Measurements from ENCODE around the gene PLCB3. TPM values are rescaled to one million over a fixed set of nuclear protein-coding genes. Genes with fewer than 3 reads are reported as not detected.

Gene PLCB3
- total RNA-seq, 1 experiment from 2014 or later: 12.6 TPM

GRCh38 chr11:64249563-64250414, 1.5 kb upstream of the PLCB3 start:
- no peak for DNase-seq (ENCODE audit: low spot score)

- no peak for DNase-seq (ENCODE audit: low spot score)
Observed at GRCh38 chr11:64250415-64251015, 815 bp upstream of the PLCB3 start.

- no peak for DNase-seq (ENCODE audit: low spot score)
Observed at GRCh38 chr11:64251753-64252002, 348 bp downstream of the PLCB3 start.

GRCh38 chr11:64252003-64252872, 908 bp downstream of the PLCB3 start:
- DNase-seq (ENCODE audit: low spot score): no peak

DNA sequence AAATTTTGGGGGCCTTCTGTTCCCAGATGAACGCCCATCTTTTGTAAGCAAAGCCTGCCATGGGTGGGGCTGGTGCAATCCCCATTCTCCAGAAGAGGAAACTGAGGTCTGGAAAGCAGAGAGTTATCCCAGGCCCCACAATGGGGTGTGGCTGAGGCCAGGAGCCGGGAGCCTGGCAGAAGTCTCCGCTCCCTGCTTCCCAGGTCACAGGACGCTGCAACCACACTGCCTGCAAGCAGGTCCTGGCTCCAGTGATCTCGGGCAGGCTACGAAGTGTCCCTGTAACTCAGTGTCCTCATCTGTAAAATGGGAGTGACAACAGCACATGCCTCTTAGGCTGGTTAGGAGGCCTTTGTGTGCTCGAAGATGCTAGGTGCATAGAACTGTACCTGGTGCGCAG, 1.7 kb downstream of the PLCB3 start:
- no peak for DNase-seq (ENCODE audit: low spot score)

DNA sequence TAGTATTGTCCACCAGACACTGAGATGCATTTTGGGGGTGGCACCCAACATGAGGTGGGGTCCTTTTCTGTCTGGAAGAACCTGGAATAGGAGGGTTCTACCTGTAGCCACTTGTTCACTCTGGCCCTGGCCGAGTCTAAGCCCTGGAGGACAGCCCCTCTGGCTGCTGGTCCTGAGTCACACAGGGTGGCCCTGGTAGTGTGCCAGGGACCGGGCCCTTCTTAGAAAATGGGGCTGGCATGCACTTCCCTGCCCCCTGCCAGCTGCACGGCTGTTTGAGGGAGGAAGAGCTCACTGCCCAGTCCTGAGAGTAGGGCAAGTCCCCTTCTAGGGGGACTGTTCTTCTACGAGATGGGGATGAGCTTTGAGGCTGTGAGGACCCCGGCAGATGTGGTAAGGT, 2.2 kb downstream of the PLCB3 start:
- DNase-seq (ENCODE audit: low spot score): no peak

- no peak for DNase-seq (ENCODE audit: low spot score)
Observed at GRCh38 chr11:64254326-64254725, 3.0 kb downstream of the PLCB3 start.

DNA sequence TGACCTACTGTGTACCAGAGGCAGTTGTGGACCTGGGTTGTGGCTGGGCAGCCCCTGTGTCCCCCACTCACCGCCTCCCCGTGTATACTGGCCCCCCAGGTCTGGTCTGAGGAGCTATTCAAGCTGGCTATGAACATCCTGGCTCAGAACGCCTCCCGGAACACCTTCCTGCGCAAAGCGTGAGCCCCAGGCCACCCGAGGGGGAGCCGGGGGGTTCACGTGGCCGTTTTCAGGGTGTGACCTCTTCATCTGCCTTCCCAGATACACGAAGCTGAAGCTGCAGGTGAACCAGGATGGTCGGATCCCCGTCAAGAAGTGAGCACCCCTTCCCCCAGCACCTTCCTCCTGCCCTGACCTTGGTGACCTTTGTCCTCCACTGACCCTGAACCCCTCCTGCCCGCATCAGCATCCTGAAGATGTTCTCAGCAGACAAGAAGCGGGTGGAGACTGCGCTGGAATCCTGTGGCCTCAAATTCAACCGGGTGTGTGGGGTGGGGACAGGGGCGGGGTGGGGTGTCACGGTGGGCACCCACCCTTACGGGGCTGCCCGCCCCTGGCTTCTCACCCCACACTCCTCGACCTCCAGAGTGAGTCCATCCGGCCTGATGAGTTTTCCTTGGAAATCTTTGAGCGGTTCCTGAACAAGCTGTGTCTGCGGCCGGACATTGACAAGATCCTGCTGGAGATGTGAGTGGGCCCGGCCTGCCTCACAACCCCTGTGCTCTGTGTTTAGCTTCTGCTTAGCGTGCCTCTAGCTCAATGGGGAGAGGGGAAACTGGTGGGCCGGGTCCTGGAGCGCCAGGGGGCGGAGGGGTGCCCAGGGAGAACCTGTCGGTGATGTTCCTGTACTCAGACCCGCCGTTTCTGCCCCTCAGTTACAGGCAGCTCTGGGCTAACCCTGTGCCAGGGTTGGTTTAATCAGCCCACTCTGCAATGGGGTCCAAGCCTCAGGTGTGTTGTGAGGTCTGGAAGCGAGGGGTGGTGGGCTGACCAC, 4.1 kb downstream of the PLCB3 start:
- DNase-seq (ENCODE audit: low spot score): no peak

GRCh38 chr11:64256300-64256699, 5.0 kb downstream of the PLCB3 start:
- DNase-seq (ENCODE audit: low spot score): no peak

DNA sequence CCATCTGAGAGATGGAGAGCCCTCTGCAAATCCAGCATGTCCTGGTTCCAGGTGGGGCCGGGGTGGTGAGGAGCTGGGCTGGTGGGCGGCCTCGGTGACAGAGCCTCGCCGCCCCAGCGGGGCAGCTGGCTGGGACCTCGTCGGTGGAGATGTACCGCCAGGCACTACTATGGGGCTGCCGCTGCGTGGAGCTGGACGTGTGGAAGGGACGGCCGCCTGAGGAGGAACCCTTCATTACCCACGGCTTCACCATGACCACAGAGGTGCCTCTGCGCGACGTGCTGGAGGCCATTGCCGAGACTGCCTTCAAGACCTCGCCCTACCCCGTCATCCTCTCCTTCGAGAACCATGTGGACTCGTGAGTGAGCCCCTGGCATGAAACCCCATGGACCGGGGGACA, 7.0 kb downstream of the PLCB3 start:
- no peak for DNase-seq (ENCODE audit: low spot score)

GRCh38 chr11:64258946-64259532, 7.7 kb downstream of the PLCB3 start:
- no peak for DNase-seq (ENCODE audit: low spot score)

- DNase-seq (ENCODE audit: low spot score): no peak
Observed at GRCh38 chr11:64259533-64260067, 8.3 kb downstream of the PLCB3 start.

DNA sequence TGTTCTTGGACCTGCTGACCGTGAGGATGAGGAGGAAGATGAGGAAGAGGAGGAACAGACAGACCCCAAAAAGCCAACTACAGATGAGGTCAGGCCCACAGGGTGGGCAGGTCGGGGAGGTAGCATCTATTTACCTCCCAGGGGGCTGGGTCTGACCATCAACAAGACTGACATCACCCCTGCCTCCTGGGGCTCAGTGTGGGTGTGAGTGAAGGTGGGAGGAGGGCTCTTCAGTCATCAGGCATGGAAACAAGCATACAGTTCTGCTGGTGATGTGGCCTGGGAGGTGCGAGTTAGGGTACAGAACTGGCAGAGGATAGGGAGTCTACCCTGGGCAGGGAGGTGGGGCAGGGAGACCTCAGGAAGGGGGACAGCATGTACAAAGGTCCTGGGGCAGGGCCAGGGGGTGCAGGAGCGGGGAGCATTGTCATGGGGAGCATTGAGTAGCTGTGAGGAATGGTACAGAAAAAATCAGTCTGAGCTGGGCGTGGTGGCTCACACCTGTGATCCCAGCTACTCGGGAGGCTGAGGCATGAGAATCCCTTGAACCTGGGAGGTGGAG, 8.9 kb downstream of the PLCB3 start:
- DNase-seq (ENCODE audit: low spot score): no peak

DNA sequence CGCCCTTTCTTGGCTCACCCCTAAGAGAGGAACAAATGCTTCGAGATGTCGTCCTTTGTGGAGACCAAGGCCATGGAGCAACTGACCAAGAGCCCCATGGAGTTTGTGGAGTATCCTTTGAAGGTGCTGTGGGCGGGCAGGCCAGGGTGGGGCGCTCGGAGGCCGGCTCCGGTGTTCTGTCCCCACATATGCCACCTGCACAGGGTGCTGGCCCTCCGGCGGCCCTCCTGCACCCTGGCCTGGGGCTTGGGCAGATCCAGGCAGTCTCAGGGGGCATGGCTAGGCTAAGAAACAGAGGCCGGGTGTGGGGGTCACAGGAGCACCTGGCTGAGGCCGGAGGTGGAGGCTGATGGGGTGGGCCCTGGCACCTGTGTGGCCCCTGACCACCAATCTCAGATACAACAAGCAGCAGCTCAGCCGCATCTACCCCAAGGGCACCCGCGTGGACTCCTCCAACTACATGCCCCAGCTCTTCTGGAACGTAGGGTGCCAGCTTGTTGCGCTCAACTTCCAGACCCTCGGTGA, 10.3 kb downstream of the PLCB3 start:
- no peak for DNase-seq (ENCODE audit: low spot score)

- no peak for DNase-seq (ENCODE audit: low spot score)
Observed at GRCh38 chr11:64262271-64263002, 11.1 kb downstream of the PLCB3 start.

DNA sequence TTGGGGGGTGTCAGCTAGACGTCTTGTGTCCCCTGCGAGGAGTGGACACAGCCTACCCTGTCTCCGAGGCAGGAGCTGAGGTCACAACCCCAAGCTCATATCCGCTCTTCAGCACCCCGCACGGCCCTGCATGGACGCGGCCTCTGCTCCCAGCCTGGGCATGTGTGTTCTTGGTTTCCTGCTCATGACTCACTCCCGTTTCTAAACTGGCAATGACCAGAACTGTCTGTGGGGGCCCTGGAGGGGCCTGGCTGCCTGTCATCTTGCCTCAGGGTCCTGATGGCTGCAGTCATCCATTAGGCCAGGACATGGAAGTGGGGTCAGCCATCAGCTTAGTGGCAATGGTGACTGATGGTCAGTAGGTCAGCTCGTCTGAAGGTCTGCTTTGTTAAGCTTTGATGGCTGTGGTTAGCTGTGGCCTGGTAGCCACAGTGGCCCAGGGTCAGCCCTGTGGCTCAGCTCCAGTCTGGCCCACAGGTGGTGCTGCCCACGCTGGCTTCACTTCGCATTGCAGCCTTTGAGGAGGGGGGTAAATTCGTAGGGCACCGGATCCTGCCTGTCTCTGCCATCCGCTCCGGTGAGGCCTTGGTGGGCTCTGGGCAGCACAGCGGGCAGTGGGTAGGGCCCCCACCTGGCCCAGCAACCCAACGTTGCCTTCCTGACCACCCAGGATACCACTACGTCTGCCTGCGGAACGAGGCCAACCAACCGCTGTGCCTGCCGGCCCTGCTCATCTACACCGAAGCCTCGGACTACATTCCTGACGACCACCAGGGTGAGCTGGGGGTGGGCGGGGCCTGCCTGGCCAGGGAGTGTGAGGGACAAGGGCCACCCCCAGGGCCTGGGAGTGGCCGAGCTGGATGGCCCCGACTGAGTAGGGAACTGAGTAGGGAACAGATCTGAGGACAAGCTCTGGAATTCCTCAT, 12.0 kb downstream of the PLCB3 start:
- no peak for DNase-seq (ENCODE audit: low spot score)

- no peak for DNase-seq (ENCODE audit: low spot score)
Observed at GRCh38 chr11:64263947-64264317, 12.6 kb downstream of the PLCB3 start.

- no peak for DNase-seq (ENCODE audit: low spot score)
Observed at GRCh38 chr11:64264371-64264852, 13.1 kb downstream of the PLCB3 start.
